Measurements from ENCODE around the gene CYP27C1. TPM values are rescaled to one million over a fixed set of nuclear protein-coding genes. Genes with fewer than 3 reads are reported as not detected.

The CYP27C1 gene
- total RNA-seq, 1 donor from 2014 or later, result not detected

GRCh38 chr2:127208313-127208712 is 11.8 kb downstream of the CYP27C1 start:
- no peak for DNase-seq
- no peaks in the 10 kb centered on the region for H3K4me1 Mint-ChIP-seq
- peaks cover 50% of the 10 kb centered on the region for H3K27me3 Mint-ChIP-seq
- H3K36me3 Mint-ChIP-seq (ENCODE audit: low read depth), result no peaks in the 10 kb centered on the region
- ChIA-PET POLR2A (no interaction called here), CTCF (no interaction called here)
- intact Hi-C loops (cut with micrococcal nuclease), result no loop called here
- TF ChIP-seq CTCF (IDR thresholded peaks at IDR 0.05), result no peak
- ATAC-seq (ENCODE audit: low read depth), result no peak
- H3K9me3 Mint-ChIP-seq, result no peaks in the 10 kb centered on the region
- H3K27ac Mint-ChIP-seq, result no peak overlapping the region
- H3K4me3 Mint-ChIP-seq, result no peak overlapping the region

- ATAC-seq (ENCODE audit: low read depth), result no peak
- POLR2A ChIA-PET, result interaction anchor here (0.5 kb wide), 1 partner anchor 662 kb away, joined by 3 read pairs; no protein-coding TSS in a partner anchor
- H3K9me3 Mint-ChIP-seq, result no peaks in the 10 kb centered on the region
- CTCF ChIA-PET, result no interaction called here
- TF ChIP-seq CTCF (IDR thresholded peaks at IDR 0.05), result no peak
- peaks cover 38% of the 10 kb centered on the region for H3K27me3 Mint-ChIP-seq
- intact Hi-C loops (cut with micrococcal nuclease), result no loop called here
- H3K4me3 Mint-ChIP-seq, result no peak overlapping the region
- no peaks in the 10 kb centered on the region for H3K4me1 Mint-ChIP-seq
- H3K36me3 Mint-ChIP-seq (ENCODE audit: low read depth), result no peaks in the 10 kb centered on the region
- no peak for DNase-seq
- H3K27ac Mint-ChIP-seq, result no peak overlapping the region
Measured at GRCh38 chr2:127205218-127206125, 14.6 kb downstream of the CYP27C1 start.

- CTCF ChIA-PET, result no interaction called here
- H3K4me3 Mint-ChIP-seq, result no peak overlapping the region
- peaks cover 5% of the 10 kb centered on the region for H3K4me1 Mint-ChIP-seq
- H3K9me3 Mint-ChIP-seq, result no peaks in the 10 kb centered on the region
- no peaks in the 10 kb centered on the region for H3K36me3 Mint-ChIP-seq (ENCODE audit: low read depth)
- no peak overlapping the region for H3K27ac Mint-ChIP-seq
- no peak for ATAC-seq (ENCODE audit: low read depth)
- POLR2A ChIA-PET, result no interaction called here
- DNase-seq, result no peak
- no peak for TF ChIP-seq CTCF (IDR thresholded peaks at IDR 0.05)
- intact Hi-C loops (cut with micrococcal nuclease), result no loop called here
- peaks cover 16% of the 10 kb centered on the region for H3K27me3 Mint-ChIP-seq
Measured at GRCh38 chr2:127201452-127201851, 18.6 kb downstream of the CYP27C1 start.

GRCh38 chr2:127200962-127201361 is 19.1 kb downstream of the CYP27C1 start:
- ChIA-PET POLR2A (no interaction called here), CTCF (no interaction called here)
- no peak for TF ChIP-seq CTCF (IDR thresholded peaks at IDR 0.05)
- intact Hi-C loops (cut with micrococcal nuclease), result no loop called here
- H3K4me3 Mint-ChIP-seq, result no peak overlapping the region
- no peak overlapping the region for H3K27ac Mint-ChIP-seq
- H3K27me3 Mint-ChIP-seq, result peaks cover 14% of the 10 kb centered on the region
- H3K4me1 Mint-ChIP-seq, result peaks cover 5% of the 10 kb centered on the region
- ATAC-seq (ENCODE audit: low read depth) (no peak), DNase-seq (no peak)
- H3K36me3 Mint-ChIP-seq (ENCODE audit: low read depth), result no peaks in the 10 kb centered on the region
- H3K9me3 Mint-ChIP-seq, result no peaks in the 10 kb centered on the region

- no peak for DNase-seq
- ChIA-PET CTCF (interaction anchor here (1.2 kb wide), 1 partner anchor 280 kb away, joined by 3 read pairs; no protein-coding TSS in a partner anchor), POLR2A (no interaction called here)
- no peak for TF ChIP-seq CTCF (IDR thresholded peaks at IDR 0.05)
- no peaks in the 10 kb centered on the region for H3K9me3 Mint-ChIP-seq
- intact Hi-C loops (cut with micrococcal nuclease), result loop anchor here (5.0 kb wide), 1 partner anchor 1033 kb away; no protein-coding TSS in a partner anchor
- H3K4me3 Mint-ChIP-seq, result no peak overlapping the region
- H3K27ac Mint-ChIP-seq, result no peak overlapping the region
- no peaks in the 10 kb centered on the region for H3K36me3 Mint-ChIP-seq (ENCODE audit: low read depth)
- H3K4me1 Mint-ChIP-seq, result peaks cover 5% of the 10 kb centered on the region
- no peak for ATAC-seq (ENCODE audit: low read depth)
- H3K27me3 Mint-ChIP-seq, result peaks cover 6% of the 10 kb centered on the region
Measured at GRCh38 chr2:127199223-127199622, 20.9 kb downstream of the CYP27C1 start.
